ENCODE data around the gene B4GALT7. TPM values are rescaled to one million over a fixed set of nuclear protein-coding genes. Genes with fewer than 3 reads are reported as not detected.
A peak's percentile ranks its signal among the peaks of the same experiment; 100 is the strongest.

Gene B4GALT7
- polyA plus RNA-seq, 1 of the 3 experiments (the other 2 are of a cell fraction): 37.5 TPM

DNA sequence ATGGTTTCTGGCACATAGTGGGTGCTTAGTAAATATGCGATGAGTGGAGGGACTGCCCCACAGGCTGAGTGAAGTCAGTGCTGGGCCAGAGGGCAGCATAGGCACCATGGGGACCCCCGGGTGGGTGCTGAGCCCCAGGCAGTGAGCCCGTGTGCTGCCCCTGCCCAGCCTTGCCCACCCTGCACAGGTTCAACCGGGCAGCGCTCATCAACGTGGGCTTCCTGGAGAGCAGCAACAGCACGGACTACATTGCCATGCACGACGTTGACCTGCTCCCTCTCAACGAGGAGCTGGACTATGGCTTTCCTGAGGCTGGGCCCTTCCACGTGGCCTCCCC lies 7.2 kb downstream of the B4GALT7 start:
- H3K9ac ChIP-seq: no peak overlapping the region
- no peaks in the 10 kb centered on the region for H4K20me1 ChIP-seq (ENCODE audit: insufficient read depth)
- H3K79me2 ChIP-seq (ENCODE audit: insufficient read depth): 0 out of 2 replicates have a peak, but pooled peaks cover 1% of the 10 kb centered on the region
- H3K27ac ChIP-seq (ENCODE audit: low read depth in 2 of 2, low read length in 1 of 2): no peak overlapping the region
- H3F3A ChIP-seq (replicated peaks; ENCODE audit: insufficient read depth): no peaks in the 10 kb centered on the region
- TF ChIP-seq FOXJ3 (CRISPR knock-in tag; IDR thresholded peaks at IDR 0.05) (no peak), EZH2phosphoT487 (IDR thresholded peaks at IDR 0.05; ENCODE audit: borderline replicate concordance, low read depth) (no peak), ELF1 (IDR thresholded peaks at IDR 0.05) (no peak)
- H3K9me3 ChIP-seq: no peaks in the 10 kb centered on the region
- 78% methylated on average over 6 of the region's 11 CpGs for WGBS (ENCODE audit: low lambda C conversion rate)
- CTCF ChIA-PET: interaction anchor here (0.6 to 2.2 kb wide), 9 partner anchors 8 to 455 kb away, joined by 3 to 13 read pairs (median 6); partner anchors contain the start of gene B4GALT7
- no peak overlapping the region for H3K4me2 ChIP-seq
- DNase-seq: no peak
- peaks cover 0 to 12% of the 10 kb centered on the region in 2 experiments; a peak in 1 of 4 replicates for H3K4me1 ChIP-seq (ENCODE audit: control insufficient read depth in 1 of 2, insufficient read depth in 2 of 2, low read depth in 1 of 2, low read length in 1 of 2)
- peaks cover 0 to 22% of the 10 kb centered on the region in 2 experiments for H3K36me3 ChIP-seq (replicated peaks in 1 of 2; ENCODE audit: control insufficient read depth in 1 of 2, insufficient read depth in 2 of 2, low read length in 1 of 2)
- no peaks in the 10 kb centered on the region for H3K9me2 ChIP-seq
- no peak overlapping the region for H3K4me3 ChIP-seq (ENCODE audit: low read depth in 2 of 2, low read length in 1 of 2)
- POLR2A ChIA-PET: no interaction called here
- no peak overlapping the region for H2AFZ ChIP-seq (ENCODE audit: low read depth)
- no peaks in the 10 kb centered on the region for H3K27me3 ChIP-seq (ENCODE audit: insufficient read depth)

DNA sequence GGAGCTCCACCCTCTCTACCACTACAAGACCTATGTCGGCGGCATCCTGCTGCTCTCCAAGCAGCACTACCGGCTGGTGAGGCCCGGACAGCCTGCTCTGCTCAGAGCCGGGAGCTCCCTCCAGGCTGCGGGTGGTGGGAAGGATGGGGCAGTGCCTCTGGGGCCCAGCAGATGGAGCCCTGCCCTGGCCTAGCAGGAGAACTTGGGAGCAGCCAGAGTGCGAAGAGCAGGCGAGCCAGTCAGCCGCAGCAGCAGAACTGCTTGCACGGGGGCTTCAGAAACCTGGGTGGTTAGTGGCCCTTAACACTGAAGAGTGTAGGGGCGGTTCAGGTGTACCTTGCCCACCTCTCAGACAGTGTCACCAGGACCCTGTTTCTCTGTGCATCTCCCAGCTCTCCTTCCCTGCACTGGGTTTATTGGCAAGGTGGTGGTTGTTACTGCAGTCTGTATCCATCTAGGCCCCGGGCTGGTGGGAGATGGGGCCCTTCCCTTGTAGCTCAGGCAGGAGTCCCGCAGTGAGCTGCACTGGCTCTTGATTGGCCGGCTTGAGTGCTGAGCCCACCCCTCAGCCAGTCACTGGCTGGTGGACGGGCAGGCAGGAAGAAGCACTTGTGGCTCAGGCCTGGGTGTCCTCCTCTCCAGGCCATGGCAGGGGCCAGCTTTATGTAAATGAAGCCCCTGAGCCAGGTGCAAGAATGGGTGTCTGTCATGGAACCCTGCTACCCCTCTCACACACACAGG lies 7.7 kb downstream of the B4GALT7 start:
- CTCF ChIA-PET: interaction anchor here (0.6 to 2.2 kb wide), 10 partner anchors 8 to 454 kb away, joined by 3 to 13 read pairs (median 6); partner anchors contain the start of gene B4GALT7
- Histone ChIP-seq H3K36me3 (replicated peaks in 1 of 2; ENCODE audit: control insufficient read depth in 1 of 2, insufficient read depth in 2 of 2, low read length in 1 of 2) (peaks cover 0 to 22% of the 10 kb centered on the region in 2 experiments), H3F3A (replicated peaks; ENCODE audit: insufficient read depth) (no peaks in the 10 kb centered on the region), H3K27me3 (ENCODE audit: insufficient read depth) (no peaks in the 10 kb centered on the region), H3K9me3 (no peaks in the 10 kb centered on the region), H4K20me1 (ENCODE audit: insufficient read depth) (no peaks in the 10 kb centered on the region), H3K4me3 (ENCODE audit: low read depth in 2 of 2, low read length in 1 of 2) (no peak overlapping the region), H3K4me2 (no peak overlapping the region), H3K9me2 (no peaks in the 10 kb centered on the region), H3K4me1 (ENCODE audit: control insufficient read depth in 1 of 2, insufficient read depth in 2 of 2, low read depth in 1 of 2, low read length in 1 of 2) (peaks cover 0 to 10% of the 10 kb centered on the region in 2 experiments; a peak in 1 of 4 replicates), H3K9ac (no peak overlapping the region), H3K79me2 (ENCODE audit: insufficient read depth) (no peaks in the 10 kb centered on the region), H2AFZ (ENCODE audit: low read depth) (no peak overlapping the region), H3K27ac (ENCODE audit: low read depth in 2 of 2, low read length in 1 of 2) (no peak overlapping the region)
- DNase-seq: peak; percentile 93
- WGBS (ENCODE audit: low lambda C conversion rate): 26% methylated on average over 5 of the region's 15 CpGs
- TF ChIP-seq RAD21 (IDR thresholded peaks at IDR 0.05; ENCODE audit: low read length) (peak; percentile 75), SIN3A (IDR thresholded peaks at IDR 0.05; ENCODE audit: borderline replicate concordance, low read depth, low read length) (no peak), SMC3 (IDR thresholded peaks at IDR 0.05; ENCODE audit: low read depth, low read length) (peak; percentile 79), NRF1 (IDR thresholded peaks at IDR 0.05; ENCODE audit: low read depth, low read length) (no peak), FOXM1 (IDR thresholded peaks at IDR 0.05; ENCODE audit: low read depth) (no peak), MXI1 (IDR thresholded peaks at IDR 0.05; ENCODE audit: low read depth, low read length) (no peak), RXRA (IDR thresholded peaks at IDR 0.05; ENCODE audit: borderline replicate concordance, low read depth) (no peak)
- TF ChIP-seq, protein P1, sequence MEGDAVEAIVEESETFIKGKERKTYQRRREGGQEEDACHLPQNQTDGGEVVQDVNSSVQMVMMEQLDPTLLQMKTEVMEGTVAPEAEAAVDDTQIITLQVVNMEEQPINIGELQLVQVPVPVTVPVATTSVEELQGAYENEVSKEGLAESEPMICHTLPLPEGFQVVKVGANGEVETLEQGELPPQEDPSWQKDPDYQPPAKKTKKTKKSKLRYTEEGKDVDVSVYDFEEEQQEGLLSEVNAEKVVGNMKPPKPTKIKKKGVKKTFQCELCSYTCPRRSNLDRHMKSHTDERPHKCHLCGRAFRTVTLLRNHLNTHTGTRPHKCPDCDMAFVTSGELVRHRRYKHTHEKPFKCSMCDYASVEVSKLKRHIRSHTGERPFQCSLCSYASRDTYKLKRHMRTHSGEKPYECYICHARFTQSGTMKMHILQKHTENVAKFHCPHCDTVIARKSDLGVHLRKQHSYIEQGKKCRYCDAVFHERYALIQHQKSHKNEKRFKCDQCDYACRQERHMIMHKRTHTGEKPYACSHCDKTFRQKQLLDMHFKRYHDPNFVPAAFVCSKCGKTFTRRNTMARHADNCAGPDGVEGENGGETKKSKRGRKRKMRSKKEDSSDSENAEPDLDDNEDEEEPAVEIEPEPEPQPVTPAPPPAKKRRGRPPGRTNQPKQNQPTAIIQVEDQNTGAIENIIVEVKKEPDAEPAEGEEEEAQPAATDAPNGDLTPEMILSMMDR (IDR thresholded peaks at IDR 0.05): peak; percentile 80
- TF ChIP-seq, protein P2, sequence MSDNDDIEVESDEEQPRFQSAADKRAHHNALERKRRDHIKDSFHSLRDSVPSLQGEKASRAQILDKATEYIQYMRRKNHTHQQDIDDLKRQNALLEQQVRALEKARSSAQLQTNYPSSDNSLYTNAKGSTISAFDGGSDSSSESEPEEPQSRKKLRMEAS (IDR thresholded peaks at IDR 0.05; ENCODE audit: low read depth): peak; percentile 33; the same call in 1 of the 2 replicates
- POLR2A ChIA-PET: interaction anchor here (0.6 to 1.5 kb wide), 2 partner anchors 15 to 597 kb away, joined by 3 to 4 read pairs; partner anchors contain the start of genes HNRNPAB and TMED9
